GM18867 (cell line): Measurements from ENCODE around the gene SPIRE1.

Experiments used
- ATAC-seq: cut with Tn5 transposase; IDR thresholded peaks from one replicate; pipeline ENCODE4 v1.9.1; 2021; ENCODE audit warnings: mild to moderate bottlenecking, moderate library complexity; ENCODE audit not compliant: unreplicated experiment

Gene SPIRE1

DNA sequence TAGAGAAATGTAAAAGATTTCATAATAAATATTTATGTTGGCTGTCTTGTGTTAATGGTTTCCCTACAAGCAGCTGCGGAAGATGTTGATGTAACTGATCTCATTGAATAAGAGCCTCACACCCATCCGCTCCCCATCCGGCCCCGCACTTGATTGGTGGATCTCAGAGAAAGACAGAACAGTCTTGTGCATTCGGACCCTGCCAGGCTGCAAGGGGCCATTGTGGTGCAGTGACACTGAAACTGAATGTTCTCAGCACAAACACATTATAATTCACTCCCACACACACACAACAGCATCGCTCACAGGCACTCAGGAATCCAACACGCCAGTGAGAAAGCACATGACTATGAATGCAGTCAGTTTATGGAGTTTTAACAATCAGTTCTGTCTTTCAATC, 202.4 kb downstream of the SPIRE1 start:
- ATAC-seq, result no peak

DNA sequence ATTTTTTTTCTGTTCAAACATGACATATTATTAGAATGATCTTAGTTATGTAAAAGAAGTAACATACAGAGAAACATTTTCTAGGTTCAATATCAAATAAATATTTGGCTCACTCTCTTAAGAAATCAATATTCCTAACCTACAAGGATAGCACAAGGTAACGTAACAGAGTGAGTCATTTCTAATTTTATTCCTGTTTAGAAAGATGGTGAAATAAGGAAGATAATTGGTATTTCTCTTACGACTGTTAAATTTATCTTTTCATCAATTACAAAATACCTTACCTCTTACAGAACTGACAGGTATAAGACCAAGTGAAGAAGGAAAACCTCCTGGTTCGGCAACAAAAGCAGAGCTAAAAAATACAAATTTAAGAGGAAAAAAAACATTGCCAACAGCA, 205.1 kb downstream of the SPIRE1 start:
- ATAC-seq, result no peak

DNA sequence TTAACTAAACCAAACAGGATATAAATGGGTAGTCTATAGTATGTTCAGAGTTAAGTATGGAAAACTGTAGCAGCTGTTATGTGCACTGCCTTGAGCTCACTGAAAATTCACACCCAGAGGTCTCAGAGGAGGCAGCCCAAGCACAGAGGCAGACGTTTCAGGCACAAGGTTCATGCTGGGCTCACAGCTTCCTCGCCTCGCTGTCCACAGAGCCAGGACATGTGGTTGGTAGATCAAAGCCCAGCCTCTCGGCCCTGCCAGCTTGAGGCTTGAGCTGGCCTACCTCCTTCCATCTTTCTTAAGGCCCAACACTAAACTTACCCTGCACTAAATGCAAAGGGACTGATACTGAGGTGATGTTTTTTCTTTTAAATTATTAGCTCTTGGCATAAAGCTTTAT, 206.5 kb downstream of the SPIRE1 start:
- ATAC-seq, result no peak

DNA sequence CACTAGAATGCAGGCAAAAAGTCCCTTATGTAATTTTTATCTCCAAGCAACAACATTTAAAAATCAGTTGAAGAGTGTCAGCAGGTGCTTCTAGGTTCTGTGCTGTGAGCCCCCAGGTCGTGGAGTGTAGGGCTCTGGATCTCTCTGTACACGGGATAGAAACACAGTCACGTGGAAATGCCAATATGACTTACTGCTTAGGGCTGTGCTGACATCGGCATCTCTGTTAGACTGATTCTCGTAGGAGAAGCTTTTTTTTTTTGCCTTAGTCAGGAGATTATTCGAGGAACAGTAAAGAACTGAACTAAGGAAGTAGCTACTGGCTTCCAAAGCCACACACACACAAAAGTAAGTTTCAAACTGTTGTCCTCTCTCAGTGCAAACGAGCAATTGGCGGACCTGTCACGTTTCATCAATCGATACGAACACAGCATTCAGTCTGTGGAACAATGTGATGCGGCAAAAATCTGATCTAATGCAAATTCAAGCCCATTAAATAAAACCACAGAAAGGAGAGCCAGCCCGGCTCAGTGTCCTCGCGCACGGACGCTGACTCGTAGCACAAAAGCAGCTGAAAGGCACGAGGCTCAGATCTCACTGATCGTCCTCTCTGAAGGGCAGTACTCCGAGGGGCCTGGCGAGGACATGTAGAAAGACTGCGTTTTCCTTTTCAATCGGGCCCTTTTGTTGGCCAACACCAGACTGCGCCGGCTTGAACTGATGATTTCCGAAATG, 208.7 kb downstream of the SPIRE1 start:
- ATAC-seq, result no peak

DNA sequence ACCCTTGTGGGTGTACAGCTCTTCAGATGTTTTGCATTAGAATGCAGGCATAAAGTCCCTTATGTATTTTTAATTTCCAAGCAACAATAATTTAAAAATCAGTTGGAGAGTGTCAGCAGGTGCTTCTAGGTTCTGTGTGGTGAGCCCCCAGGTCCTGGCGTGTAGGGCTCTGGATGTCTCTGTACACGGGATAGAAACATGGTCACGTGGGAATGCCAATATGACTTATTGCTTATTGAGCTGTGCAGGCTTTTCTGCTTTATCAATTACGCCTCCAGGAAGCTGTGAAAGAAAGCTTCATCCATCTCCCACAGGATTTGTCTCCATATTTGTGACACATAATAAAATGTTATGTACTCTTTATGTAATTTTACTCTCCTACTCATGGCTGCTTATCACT, 212.4 kb downstream of the SPIRE1 start:
- ATAC-seq, result no peak

DNA sequence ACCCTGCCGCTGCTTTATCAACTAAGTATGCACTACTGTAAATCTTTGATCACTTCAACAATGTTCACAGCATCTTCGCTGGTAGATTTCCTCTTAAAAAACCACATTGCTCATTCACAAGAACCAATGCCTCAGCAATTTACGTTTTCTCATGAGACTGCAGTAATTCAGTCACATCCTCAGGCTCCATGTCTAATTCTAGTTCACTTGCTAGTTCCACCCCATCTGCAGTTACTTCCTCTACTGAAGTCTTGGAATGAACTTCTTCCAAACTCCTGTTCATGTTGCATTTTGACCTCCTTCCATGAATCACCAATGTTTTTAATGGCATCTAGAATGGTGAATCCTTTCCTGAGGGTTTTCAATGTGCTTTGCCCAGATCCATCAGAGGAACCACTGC, 214.4 kb downstream of the SPIRE1 start:
- ATAC-seq, result no peak

DNA sequence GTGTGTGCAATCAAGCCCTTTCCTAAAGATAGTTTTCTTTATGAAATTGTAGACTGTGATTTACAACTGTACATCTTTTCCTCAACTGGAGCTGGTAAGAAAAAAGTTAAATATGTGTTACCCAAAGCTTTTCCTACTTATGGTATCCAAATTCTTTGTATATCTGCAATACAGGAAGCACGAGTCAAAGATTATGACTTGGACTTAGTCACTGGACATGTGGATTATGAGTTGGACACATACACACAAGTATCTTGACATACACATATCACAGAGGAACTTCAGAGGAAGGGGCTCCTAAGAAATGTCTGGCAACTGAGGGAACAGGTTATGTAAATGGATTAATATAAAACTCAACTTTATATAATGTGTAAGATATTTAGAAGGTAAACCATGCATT, 215.0 kb downstream of the SPIRE1 start:
- ATAC-seq, result no peak

DNA sequence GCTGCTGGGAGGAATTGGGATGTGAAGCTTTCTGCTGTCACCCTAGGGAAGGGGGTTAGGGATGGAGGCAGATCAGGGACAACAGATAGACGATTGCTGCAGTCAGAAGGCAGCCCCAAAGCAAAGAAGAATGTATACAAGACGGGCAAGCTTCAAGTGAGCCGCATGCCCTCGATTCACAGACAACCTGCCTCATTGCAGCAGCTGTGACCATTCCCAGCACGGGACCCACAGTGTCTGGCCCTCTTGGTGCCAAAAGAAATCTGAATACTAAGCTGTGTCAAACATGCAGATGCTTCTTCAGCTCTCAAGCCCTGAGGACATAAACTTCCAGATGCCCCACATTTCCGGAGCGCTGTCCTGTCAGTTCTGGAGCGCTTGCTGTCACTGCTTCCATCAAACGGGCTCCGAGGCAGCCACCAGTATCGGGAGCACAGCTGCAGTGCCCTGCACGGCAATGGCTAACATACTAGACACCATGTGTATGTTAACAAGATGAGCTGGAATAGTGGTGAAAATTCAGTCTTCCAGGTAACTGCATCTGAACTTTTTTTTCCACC, 216.4 kb downstream of the SPIRE1 start:
- ATAC-seq, result no peak

DNA sequence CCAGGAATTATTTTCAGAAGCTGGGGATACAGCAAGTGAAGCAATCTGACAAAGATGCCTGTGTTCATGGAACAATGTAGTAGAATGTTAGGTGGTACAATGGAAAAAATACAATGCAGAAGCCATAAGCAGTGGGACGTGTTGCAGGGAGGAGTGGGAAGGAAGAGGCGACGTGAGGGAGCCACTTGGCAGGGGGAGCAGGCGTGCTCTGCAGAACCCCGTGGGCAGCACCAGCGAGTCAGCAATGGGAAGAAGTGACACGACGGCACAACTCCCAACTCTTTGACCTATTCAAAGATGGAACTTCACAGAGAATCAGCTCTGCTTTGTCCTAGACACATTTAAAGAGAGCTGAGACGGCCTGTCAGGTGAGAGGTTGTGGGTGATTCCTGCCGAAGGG, 219.7 kb downstream of the SPIRE1 start:
- no peak for ATAC-seq

DNA sequence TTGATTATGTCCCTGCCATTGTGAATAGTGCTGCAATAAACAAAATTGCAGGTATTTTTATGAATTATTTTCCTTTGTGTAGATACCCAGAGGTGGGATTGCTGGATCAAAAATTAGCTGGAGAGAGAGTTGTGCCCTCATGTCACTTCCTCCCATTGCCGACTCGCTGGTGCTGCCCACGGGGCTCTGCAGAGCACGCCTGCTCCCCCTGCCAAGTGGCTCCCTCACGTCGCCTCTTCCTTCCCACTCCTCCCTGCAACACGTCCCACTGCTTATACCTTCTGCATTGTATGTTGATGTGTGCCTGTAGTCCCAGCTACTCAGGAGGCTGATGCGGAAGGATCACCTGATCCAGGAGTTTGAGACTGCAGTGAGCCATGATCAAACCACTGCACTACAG, 222.0 kb downstream of the SPIRE1 start:
- no peak for ATAC-seq

DNA sequence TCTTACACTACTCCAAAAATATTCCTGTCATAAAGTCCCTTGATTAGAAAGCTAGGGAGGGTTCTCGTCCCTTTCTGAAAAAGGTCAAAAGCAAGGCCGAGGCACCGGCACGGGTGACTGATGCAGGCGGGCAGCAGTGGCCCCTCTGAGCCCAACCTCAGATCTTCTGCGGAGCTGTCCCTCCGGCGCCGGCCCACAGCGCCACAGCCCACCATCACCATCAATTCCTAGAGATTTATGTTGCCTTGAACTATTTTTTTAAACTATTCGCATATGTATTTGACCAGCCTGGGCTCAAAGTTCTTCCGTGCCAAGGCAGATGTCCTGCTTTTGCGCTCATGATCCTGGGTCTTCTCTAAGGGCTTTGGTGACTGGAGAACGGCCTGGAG, 223.4 kb downstream of the SPIRE1 start:
- ATAC-seq, result no peak

DNA sequence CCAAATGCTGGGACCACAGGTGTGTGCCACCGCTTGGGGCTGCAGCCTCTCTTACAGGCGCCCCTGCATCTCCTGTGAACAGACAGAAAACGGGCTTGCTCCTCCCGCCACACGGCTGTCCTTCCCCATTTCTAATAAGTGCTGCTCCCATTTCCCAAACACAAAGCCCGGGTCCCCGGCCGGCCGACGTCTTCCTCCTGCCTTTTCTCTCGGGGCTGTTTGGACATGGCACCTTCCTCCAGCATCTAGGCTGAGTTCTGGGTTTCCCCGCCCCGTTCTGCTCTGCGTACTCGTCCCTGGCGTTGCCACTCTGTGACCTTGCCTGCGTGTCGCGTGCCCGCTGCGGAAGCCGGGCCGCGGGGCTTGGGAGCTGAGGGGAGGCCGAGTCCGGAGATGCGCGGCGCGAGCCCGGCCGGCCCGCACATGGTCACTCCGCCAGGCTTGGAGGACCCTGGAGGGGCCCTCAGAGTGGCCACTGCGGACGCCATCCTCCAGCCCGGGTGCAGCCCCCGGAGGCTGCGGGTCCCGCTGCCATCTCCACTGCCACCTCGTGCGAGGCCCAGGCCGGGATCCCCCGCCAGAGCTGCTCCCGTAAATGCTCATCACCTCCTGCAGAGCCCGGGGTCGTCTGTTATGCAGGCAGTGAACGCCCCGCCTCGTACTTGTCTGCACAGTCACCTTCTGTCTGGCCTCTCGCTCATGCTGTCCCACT, 223.9 kb downstream of the SPIRE1 start:
- ATAC-seq, result no peak

DNA sequence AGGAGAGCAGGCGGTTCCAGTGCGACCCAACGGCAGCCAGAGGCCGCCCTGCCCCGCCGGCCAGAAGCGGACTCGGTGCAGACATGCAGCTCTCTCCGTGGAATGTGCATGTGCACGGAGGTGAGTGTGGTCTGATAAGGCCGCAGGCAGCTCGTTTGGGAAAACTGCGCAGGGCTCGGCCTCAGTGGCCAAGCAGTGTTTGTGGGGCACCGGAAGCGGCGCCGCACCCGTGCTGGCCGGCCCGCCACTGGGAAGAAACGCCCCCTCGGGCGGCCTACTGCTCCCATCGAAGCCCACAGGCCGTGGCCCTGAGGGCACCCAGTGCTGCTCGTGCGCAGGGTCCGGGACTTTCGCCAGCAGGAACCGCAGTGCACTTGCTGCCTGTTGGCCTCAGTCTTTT, 225.0 kb downstream of the SPIRE1 start:
- ATAC-seq, result no peak

DNA sequence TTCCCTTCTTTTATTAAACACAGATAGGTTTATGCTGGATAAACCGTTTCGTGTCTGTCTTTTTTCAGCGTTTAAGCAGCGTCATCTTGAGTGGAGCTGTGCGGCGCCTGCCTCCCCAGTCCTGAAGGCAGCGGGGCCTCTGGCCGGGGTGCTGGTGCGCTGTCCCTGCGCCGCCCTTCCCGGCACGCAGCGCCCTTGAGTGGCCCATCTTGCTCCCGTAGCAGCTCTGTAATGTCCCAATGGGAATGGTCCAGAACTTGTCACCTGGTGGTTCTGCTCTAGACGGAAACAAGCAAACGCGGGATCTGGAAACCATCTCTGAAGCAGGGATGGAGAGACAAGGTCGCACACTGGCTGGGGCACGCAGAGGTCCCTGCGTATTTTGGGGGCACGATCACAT, 225.7 kb downstream of the SPIRE1 start:
- no peak for ATAC-seq

DNA sequence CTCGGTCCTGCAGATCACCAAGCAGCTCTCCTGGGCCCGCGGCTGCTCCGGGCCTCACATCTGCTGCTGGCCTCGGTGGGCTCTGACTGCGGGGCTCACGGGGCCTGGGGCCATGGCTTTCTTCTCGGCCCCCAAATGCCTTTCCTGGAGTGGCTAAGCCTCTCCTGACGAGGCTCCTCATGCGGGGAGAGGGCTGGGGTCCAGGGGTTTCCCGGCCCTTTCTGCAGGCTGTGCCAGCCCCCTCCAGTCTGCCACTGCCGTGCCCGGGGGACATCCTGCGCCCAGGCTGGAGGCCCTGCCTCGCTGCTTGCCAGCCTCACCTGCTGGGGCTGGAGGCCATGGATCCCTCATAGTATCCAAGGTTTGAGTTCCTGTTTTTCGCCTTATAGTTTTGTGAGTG, 226.3 kb downstream of the SPIRE1 start:
- no peak for ATAC-seq

DNA sequence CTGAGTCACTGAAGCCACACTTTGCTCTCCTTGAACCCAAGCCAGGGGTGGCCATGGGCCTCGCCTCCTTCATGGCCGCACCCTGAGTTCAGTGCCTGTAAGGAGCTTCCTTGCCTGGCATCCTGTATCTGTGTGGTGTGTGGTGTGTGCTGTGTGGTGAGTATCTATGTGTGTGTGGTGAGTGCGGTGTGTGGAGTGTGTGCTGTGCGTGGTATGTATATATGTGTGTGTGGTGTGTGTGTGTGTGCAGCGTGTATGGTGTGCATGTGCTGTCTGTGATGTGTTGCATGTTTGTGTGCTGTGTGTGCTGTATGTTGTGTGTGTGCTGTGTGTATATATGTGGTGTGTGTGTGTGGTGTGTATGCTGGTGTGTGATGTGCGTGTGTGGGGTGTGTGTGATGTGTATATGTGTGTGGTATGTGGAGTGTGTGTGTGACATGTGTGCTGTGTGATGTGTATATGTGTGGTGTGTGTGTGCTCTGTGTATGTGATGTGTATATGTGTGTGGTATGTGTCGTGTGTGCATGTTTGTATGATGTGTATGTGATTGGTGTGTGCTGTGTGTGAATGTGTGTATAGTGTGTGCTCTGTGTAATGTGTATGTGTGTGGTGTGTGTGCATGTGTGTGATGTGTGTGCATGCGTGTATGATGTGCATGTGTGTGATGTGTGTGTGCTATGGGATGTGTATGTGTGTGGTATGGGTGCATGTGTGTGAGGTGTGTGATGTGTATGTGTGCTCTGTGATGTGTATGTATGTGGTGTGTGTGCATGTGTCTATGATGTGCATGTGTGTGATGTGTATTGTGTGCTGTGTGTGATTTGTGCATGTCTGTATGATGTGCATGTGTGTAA, 227.5 kb downstream of the SPIRE1 start:
- ATAC-seq, result no peak

DNA sequence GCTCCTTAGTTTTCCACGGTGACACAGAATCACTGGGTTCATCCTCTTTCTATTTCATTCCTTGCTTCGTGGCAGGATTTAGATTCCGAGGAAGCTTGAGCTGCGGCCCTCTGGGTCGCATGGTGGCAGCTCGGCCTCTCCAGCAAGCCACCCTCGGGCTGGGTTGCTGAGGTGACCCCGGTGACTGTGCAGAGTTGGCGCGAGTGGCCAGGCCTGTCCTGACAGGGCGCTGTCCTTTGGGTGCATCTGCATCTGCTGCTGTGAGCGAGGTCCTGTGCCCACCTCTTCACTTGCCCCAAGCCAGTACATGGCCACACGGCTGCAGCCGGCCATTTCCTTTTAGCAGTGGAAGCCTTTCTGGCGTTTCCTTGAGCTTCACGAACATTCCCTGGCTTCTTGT, 228.4 kb downstream of the SPIRE1 start:
- no peak for ATAC-seq

DNA sequence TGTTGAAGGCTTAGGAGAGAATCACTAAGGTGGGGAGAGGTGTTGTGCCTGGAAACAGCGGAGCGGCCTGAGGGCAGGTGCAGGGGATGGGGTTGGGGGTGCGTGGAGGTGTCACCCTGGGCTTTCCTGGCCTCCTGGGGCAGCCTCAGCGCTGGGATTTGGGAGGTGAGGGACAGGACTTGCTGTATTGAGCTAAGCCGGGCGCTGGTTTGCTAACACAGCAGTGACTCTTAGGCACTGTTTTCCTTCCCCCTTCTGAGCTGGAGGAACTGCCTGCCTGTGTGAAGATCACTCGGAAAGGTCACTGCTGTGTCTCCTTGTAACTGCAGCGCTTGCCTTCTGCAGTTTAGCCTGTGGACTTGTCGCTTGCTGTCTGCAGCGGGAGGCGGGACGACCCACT, 229.0 kb downstream of the SPIRE1 start:
- ATAC-seq, result no peak

DNA sequence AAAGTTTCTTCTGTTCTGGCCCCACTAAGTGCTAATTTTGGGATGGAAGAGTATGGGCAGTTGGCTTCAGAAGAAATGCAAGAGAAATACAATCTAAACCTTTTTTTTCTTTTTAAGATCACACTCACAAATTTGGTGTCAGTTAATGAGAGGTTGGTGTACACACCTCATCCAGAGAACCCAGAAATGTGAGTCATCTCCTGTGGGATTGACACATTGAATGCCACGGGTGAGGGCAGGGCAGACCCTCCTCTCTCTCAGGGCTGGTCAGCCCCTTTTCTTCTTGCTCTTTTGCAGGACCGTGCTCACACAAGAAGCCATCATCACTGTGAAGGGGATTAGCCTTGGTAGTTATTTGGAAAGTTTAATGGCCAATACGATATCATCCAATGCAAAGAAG, 231.0 kb downstream of the SPIRE1 start:
- no peak for ATAC-seq

DNA sequence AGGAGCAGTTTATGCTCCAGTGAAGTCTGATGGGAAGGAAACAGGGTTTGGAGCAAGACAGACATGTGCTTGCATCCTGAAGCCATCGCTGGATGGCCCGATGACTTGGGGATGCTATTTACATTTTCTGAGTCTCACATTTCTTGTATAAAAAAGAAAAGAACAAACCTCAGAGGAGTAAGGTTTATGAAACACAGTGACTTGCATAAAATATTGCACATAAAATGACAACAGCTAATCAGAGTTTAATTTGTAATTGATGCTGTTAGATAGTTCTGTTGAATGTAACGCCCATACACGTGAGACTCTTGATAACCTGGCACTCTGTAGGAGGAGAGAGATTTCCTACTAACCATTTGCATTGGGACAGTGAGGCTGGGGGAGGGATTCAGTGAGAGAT, 233.7 kb downstream of the SPIRE1 start:
- no peak for ATAC-seq

DNA sequence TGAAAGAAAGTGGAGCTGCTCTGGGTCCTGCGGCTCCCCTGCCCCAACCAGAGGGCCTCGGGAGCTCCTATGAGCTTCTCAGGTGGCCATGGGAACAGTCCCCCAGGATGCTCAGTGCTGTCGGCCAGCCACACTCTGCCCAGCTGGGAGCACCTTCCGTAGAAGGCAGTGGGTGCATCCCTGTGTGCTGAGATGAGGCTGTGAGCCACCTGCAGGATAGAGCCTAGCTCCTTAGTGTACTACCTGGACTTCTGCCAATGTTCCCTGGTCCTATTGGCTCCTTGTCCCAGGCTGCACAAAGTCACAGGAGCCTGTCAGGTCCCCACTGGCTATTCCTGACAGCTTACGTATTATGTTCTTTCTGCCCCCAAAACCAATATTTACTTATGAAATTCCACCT, 234.1 kb downstream of the SPIRE1 start:
- no peak for ATAC-seq

DNA sequence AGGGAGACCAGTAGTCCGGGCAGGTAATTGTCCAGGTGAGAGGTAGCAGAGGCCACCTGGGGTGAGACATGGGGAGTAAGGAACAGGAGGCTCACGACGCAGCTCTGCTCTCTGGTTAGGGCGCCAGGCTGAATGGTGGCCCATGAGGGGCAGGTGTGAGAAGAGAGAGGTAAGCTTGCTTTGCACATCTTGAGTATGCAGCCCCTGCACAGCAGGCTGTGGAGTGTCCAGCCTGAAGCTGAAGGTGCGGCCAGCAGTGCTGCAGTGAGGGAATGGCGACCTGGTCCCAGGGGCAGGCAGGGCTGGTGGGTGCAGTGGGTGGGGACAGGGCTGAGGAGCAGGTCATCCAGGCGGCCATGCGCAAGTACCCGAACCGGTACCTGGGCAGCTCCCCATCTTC, 234.5 kb downstream of the SPIRE1 start:
- no peak for ATAC-seq
